K562 (cell line): ENCODE results near the gene PFKP. TPM values are rescaled to one million over a fixed set of nuclear protein-coding genes. Genes with fewer than 3 reads are reported as not detected.

ENCODE experiments used
- CBX3 ChIP-seq, 2 experiments: IDR thresholded peaks; 1 replicate in 1 of 2; 2 replicates in 1 of 2; pipeline ENCODE4 v1.6.1; 2012; ENCODE audit warnings: inconsistent platforms in 2 of 2, low read length in 2 of 2, borderline replicate concordance in 1 of 2, control low read depth in 1 of 2
- HEY1 ChIP-seq: fragments of 250-450 bp; sonication (Bioruptor Pico); IDR thresholded peaks from 2 replicates; pipeline ENCODE4 v1.5.0; 2020; ENCODE audit warnings: mild to moderate bottlenecking, moderate library complexity, borderline replicate concordance
- KLF13 ChIP-seq: fragments of 450-650 bp; IDR thresholded peaks from 2 replicates; pipeline ENCODE4 v1.6.1; 2016; ENCODE audit warnings: missing genetic modification characterization, low read depth, mild to moderate bottlenecking, missing compliant biosample characterization, moderate library complexity, borderline replicate concordance
- PBX2 ChIP-seq, 2 experiments: IDR thresholded peaks in 1 of 2; conservative IDR thresholded peaks in 1 of 2; 2 replicates each; pipeline ENCODE4 v1.6.1; 2016; ENCODE audit warnings: low read depth in 2 of 2, mild to moderate bottlenecking in 1 of 2, missing compliant biosample characterization in 1 of 2, missing genetic modification characterization in 1 of 2, moderate library complexity in 1 of 2
- RBM14 ChIP-seq: fragments of 200-400 bp; formaldehyde crosslinking; IDR thresholded peaks from 2 replicates; pipeline ENCODE4 v1.6.1; 2018; ENCODE audit warnings: low read depth, mild to moderate bottlenecking, low read length, moderate library complexity, borderline replicate concordance; ENCODE audit not compliant: insufficient read depth
- SOX6 ChIP-seq: fragments of 450-650 bp; IDR thresholded peaks from 2 replicates; pipeline ENCODE4 v1.6.1; 2014; ENCODE audit warnings: mild to moderate bottlenecking
- TFAM ChIP-seq: fragments of 250-450 bp; sonication (Bioruptor Pico); conservative IDR thresholded peaks from 2 replicates; pipeline ENCODE4 v1.5.0; 2021; ENCODE audit warnings: mild to moderate bottlenecking, moderate library complexity
- ZNF699 ChIP-seq: fragments of 250-450 bp; sonication (Bioruptor Pico); IDR thresholded peaks from 2 replicates; pipeline ENCODE4 v1.8.0; 2021; ENCODE audit warnings: mild to moderate bottlenecking, moderate library complexity; ENCODE audit not compliant: insufficient replicate concordance
- polyA plus RNA-seq, 8 experiments: library from polyadenylated mRNA; depleted of rRNA in 4 of 8; stranded (reverse) in 5 of 8; unstranded in 3 of 8; fragments of >200 nt; fragmentation: Nextera tagmentation in 2 of 8; fragmentation: Illumina TruSeq in 1 of 8; extraction: Ambion mirVana in 2 of 8; extraction: Trizol in 1 of 8; gene quantifications; 2 replicates each; pipeline versions ENCODE4 v1.2.1 to v1.2.3, GENCODE V29; 2011 to 2014; ENCODE audit warnings: inconsistent platforms in 1 of 8, missing spikeins in 1 of 8
- total RNA-seq, 7 experiments: library from RNA; depleted of rRNA in 6 of 7; stranded (reverse); fragments of >200 nt in 6 of 7; fragmentation: Illumina TruSeq in 2 of 7; extraction: Trizol in 2 of 7; gene quantifications; 2 replicates each; pipeline versions ENCODE4 v1.2.1 to v1.2.3, GENCODE V29; 2011 to 2021; ENCODE audit warnings: low replicate concordance in 1 of 7

PFKP gene
- total and polyA plus RNA-seq, 9 of the 15 experiments (the other 6 are each of a cell fraction or from before 2014, with no cell fraction given): 23.5 to 116 (median 62.1) TPM

DNA sequence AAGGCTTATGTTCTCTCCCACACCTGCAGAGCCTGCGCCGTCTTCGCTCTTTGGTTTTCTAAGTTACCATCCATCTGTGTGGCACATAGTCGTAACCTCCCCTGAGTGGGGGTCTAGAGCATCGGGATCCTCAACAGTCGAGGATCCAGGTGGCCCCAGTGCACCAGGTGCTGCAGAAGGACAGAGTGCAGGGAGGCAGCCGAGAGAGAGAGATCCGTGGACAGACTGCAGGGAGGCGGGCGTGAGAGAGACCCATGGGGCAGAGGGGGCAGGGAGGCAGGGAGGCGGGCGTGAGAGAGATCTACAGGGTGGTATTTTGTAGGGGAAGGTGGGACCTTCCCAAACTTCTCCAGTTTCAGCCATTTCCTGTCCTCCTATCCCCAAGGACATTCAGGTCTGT is 42.3 kb downstream of the PFKP start (continued):
- TF ChIP-seq TFAM (no peak), SOX6 (no peak), ZNF699 (CRISPR knock-in tag) (no peak), PBX2 (CRISPR knock-in tag; IDR thresholded peaks at IDR 0.05; ENCODE audit: low read depth) (no peak), PBX2 (tag; conservative IDR thresholded peaks at IDR 0.05; ENCODE audit: low read depth) (no peak), HEY1 (no peak), CBX3 (IDR thresholded peaks at IDR 0.05; ENCODE audit: borderline replicate concordance in 1 of 2, low read length in 2 of 2) (no peak), KLF13 (tag) (no peak), RBM14 (no peak)
